NCI-H2196 (cell line): Measurements from ENCODE around the gene P4HB.

Source experiments
- DNase-seq: peaks from one replicate; lab custom pipeline; 2025; ENCODE audit not compliant: unreplicated experiment; lab: John Stamatoyannopoulos, UW

The P4HB gene

GRCh38 chr17:81868674-81869220, 8.4 kb upstream of the P4HB start:
- no peak for DNase-seq

- no peak for DNase-seq
Measured at GRCh38 chr17:81867991-81868673, 7.8 kb upstream of the P4HB start.

GRCh38 chr17:81867170-81867990, 7.0 kb upstream of the P4HB start:
- no peak for DNase-seq

- no peak for DNase-seq
Measured at GRCh38 chr17:81866440-81867169, 6.3 kb upstream of the P4HB start.

- peak; percentile 91 for DNase-seq
Measured at GRCh38 chr17:81865733-81866439, 5.6 kb upstream of the P4HB start.

GRCh38 chr17:81865358-81865732, 5.0 kb upstream of the P4HB start:
- no peak for DNase-seq

- DNase-seq: no peak
Measured at GRCh38 chr17:81863833-81864768, 3.8 kb upstream of the P4HB start.

GRCh38 chr17:81863123-81863675, 2.9 kb upstream of the P4HB start:
- DNase-seq: no peak

- DNase-seq: peak; percentile 100
Measured at GRCh38 chr17:81860756-81861568, 627 bp upstream of the P4HB start.

GRCh38 chr17:81858967-81859905, 1.1 kb downstream of the P4HB start:
- DNase-seq: no peak

- no peak for DNase-seq
Measured at GRCh38 chr17:81858170-81858966, 2.0 kb downstream of the P4HB start.

GRCh38 chr17:81854974-81855774, 5.2 kb downstream of the P4HB start:
- peak; percentile 73 for DNase-seq

GRCh38 chr17:81852237-81852636, 8.1 kb downstream of the P4HB start:
- no peak for DNase-seq

- no peak for DNase-seq
Measured at GRCh38 chr17:81851423-81851822, 8.9 kb downstream of the P4HB start.

GRCh38 chr17:81849457-81849856, 10.9 kb downstream of the P4HB start:
- no peak for DNase-seq
